ENCODE measurements around the gene MACF1.

Gene MACF1

GRCh38 chr1:39358491-39358890 lies 154.0 kb downstream of the MACF1 start:
- Mint-ChIP-seq H3K27ac (no peak overlapping the region), H3K4me3 (no peak overlapping the region), H3K36me3 (ENCODE audit: low read depth) (peaks cover 68% of the 10 kb centered on the region), H3K9me3 (no peaks in the 10 kb centered on the region), H3K4me1 (no peaks in the 10 kb centered on the region), H3K27me3 (ENCODE audit: low read depth) (no peaks in the 10 kb centered on the region)
- TF ChIP-seq CTCF (IDR thresholded peaks at IDR 0.05; ENCODE audit: unreplicated experiment in 3 of 3): no peak

- no peak for TF ChIP-seq CTCF (IDR thresholded peaks at IDR 0.05; ENCODE audit: unreplicated experiment in 3 of 3)
- H3K36me3 Mint-ChIP-seq (ENCODE audit: low read depth): peaks cover 68% of the 10 kb centered on the region
- H3K27ac Mint-ChIP-seq: no peak overlapping the region
- H3K4me1 Mint-ChIP-seq: no peaks in the 10 kb centered on the region
- H3K9me3 Mint-ChIP-seq: no peaks in the 10 kb centered on the region
- H3K27me3 Mint-ChIP-seq (ENCODE audit: low read depth): no peaks in the 10 kb centered on the region
- no peak overlapping the region for H3K4me3 Mint-ChIP-seq
These were observed 154.6 kb downstream of the MACF1 start for GRCh38 chr1:39359028-39359570.

- H3K4me3 Mint-ChIP-seq: no peak overlapping the region
- peaks cover 65% of the 10 kb centered on the region for H3K36me3 Mint-ChIP-seq (ENCODE audit: low read depth)
- no peak for TF ChIP-seq CTCF (IDR thresholded peaks at IDR 0.05; ENCODE audit: unreplicated experiment in 3 of 3)
- no peaks in the 10 kb centered on the region for H3K9me3 Mint-ChIP-seq
- H3K27ac Mint-ChIP-seq: no peak overlapping the region
- no peaks in the 10 kb centered on the region for H3K27me3 Mint-ChIP-seq (ENCODE audit: low read depth)
- no peaks in the 10 kb centered on the region for H3K4me1 Mint-ChIP-seq
These were observed 156.2 kb downstream of the MACF1 start for GRCh38 chr1:39360731-39361130.

- no peaks in the 10 kb centered on the region for H3K9me3 Mint-ChIP-seq
- H3K27ac Mint-ChIP-seq: no peak overlapping the region
- H3K27me3 Mint-ChIP-seq (ENCODE audit: low read depth): no peaks in the 10 kb centered on the region
- no peak overlapping the region for H3K4me3 Mint-ChIP-seq
- no peaks in the 10 kb centered on the region for H3K4me1 Mint-ChIP-seq
- peaks cover 67% of the 10 kb centered on the region for H3K36me3 Mint-ChIP-seq (ENCODE audit: low read depth)
- TF ChIP-seq CTCF (IDR thresholded peaks at IDR 0.05; ENCODE audit: unreplicated experiment in 3 of 3): no peak
These were observed 157.0 kb downstream of the MACF1 start for GRCh38 chr1:39361446-39361845.

GRCh38 chr1:39363267-39363666 lies 158.8 kb downstream of the MACF1 start:
- H3K4me3 Mint-ChIP-seq: no peak overlapping the region
- H3K4me1 Mint-ChIP-seq: no peaks in the 10 kb centered on the region
- no peak for TF ChIP-seq CTCF (IDR thresholded peaks at IDR 0.05; ENCODE audit: unreplicated experiment in 3 of 3)
- H3K36me3 Mint-ChIP-seq (ENCODE audit: low read depth): peaks cover 61% of the 10 kb centered on the region
- no peaks in the 10 kb centered on the region for H3K9me3 Mint-ChIP-seq
- no peak overlapping the region for H3K27ac Mint-ChIP-seq
- H3K27me3 Mint-ChIP-seq (ENCODE audit: low read depth): no peaks in the 10 kb centered on the region

GRCh38 chr1:39368045-39368444 lies 163.6 kb downstream of the MACF1 start:
- Mint-ChIP-seq H3K36me3 (ENCODE audit: low read depth) (peaks cover 72% of the 10 kb centered on the region), H3K27me3 (ENCODE audit: low read depth) (no peaks in the 10 kb centered on the region), H3K9me3 (no peaks in the 10 kb centered on the region), H3K4me3 (no peak overlapping the region), H3K27ac (no peak overlapping the region), H3K4me1 (no peaks in the 10 kb centered on the region)
- no peak for TF ChIP-seq CTCF (IDR thresholded peaks at IDR 0.05; ENCODE audit: unreplicated experiment in 3 of 3)
